ENCODE results near the gene PARP9.
A peak's percentile ranks its signal among the peaks of the same experiment; 100 is the strongest.
"Not testable (repeated sequence)": the region's sequence is repeated elsewhere in the genome, so short reads cannot be mapped to it uniquely, and the experiment has no call there.

Gene PARP9

GRCh38 chr3:122516846-122517360, 47.2 kb downstream of the PARP9 start:
- no peak for DNase-seq

DNA sequence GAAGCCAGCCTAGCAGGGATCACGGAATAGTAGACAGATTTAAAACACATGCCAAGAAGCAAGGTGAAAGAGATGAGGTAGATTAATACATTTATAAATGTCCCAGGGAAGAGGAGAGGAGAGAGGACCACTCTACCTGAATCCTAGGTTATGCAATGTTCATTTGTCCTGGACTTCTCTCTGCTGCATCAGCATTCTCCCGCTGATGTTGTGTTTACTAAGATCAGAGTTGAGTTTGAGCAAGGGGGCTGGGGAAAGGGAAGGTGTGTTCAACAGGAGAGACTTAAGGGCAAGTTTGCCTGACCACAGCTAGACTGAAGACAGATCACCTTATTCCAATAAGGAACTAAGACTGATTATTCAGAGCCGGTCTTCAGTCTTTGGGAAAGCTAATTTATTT, 48.2 kb downstream of the PARP9 start:
- DNase-seq, result no peak

DNA sequence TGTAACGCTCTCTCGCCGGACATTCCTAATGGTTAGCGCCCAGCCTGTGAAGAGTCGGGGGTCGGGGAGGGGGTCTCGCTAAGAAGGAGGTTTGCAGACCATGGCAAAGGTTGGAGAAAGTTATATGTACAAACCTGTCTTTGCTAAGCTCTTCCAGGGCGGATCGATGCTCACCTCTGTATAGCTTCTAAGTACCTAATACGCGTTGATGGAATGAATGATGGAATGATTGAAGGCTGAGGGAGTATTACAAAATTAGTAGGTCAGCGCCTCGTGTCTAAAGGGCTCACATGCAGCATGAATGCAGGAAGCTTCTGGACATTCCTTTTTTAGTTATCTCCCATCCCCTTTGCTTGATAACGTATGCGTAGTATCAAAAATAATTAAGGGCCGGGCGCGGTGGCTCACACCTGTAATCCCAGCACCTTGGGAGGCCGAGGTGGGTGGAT, 49.1 kb downstream of the PARP9 start:
- DNase-seq, result no peak

DNA sequence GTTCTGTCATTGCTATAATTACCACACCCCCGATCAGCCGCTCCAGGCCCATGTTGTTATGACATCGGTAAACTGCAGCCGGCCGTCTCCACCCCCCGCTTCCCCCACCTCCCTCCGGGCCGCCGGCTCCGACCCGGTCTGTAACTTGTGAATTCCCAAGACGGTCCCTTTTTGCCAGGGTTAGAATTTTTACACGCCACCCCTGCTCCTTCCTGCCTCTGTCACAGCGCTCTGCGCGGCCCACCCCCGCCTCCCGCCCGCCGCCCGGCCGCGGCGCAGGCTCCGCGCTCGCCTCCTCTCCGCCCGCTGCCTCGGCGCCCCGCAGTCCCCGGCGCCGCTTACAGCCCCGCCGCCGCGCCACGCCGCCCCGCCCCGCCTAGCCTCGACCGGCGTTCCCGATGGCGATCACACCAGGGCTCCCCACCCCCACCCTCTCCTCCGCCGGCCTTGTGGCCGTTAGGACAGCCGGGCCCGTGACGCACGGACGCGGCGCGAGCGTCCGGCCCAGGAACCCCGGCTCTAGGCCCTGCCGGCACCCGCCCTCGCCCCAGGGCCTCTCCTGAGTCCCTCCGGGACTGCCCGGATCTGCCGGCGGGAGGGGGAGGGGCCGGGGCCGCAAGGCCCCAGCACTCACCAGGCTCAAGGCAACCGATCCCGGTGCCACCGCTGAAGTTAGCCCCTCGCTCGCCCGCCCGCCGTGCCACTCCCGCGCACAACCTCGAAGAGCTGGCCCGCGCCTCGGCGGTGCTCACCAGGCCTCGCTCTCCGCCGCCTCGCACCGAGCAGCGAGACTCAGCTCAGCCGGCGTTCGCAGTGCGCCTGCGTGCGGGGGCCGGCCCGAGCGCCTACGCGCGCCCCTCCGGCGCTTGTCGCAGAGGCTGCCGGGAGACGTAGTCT, 49.7 kb downstream of the PARP9 start, which contains the start of gene KPNA1:
Gene KPNA1 (minus strand): TSS at position 817 of the 897 bp plus-strand sequence. CDS start 18,374 bp downstream, outside the sequence.
- DNase-seq, result peak; percentile 93

DNA sequence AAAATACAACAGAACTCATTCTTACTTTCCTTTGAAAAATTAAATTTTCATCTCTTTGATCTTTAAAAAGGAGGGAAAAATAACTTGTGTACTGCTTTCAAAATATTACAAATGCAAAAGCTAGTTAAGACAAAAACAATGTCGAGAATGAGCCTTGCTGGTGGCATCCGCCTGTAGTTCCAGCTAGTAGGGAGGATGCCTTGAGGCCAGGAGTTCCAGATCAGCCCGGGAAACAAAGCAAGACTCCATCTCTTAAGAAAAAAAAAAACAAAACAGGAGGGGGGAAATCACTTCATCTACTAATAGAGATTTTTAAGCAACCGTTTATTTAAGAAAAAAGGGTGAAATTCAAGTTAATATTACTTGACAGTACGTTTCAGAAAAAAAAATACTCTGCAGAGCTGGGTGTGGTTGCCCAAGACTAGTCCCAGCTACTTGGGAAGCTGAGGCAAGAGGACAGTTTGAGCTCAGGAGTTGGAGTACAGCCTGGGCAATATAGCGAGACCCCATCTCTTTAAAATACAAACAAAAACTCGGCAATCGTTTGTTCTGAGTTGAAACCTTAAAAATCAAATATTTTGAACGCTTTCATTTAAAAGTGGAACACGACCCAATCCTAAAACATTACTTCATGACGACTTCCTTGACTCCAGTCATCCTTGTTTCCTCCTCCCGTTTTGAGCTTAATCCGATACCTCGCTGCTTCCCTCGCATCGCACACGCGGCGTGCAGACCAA, 50.5 kb downstream of the PARP9 start:
- DNase-seq, result no peak

DNA sequence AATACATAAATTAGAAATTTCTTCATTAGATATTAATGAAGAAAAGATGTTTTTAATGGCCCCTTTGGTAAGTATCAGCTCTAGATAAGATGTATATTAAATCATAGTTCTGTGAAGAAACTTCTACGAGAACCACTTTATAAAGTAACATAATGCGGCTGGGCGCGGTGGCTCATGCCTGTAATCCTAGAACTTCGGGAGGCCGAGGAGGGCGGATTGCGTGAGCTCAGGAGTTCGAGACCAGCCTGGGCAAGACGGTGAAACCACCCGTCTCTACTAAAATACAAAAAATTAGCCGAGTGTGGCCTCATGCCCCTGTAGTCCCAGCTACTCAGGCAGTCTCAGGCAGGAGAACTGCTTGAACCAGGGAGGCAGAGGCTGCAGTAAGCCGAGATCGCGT, 51.8 kb downstream of the PARP9 start:
- no peak for DNase-seq

DNA sequence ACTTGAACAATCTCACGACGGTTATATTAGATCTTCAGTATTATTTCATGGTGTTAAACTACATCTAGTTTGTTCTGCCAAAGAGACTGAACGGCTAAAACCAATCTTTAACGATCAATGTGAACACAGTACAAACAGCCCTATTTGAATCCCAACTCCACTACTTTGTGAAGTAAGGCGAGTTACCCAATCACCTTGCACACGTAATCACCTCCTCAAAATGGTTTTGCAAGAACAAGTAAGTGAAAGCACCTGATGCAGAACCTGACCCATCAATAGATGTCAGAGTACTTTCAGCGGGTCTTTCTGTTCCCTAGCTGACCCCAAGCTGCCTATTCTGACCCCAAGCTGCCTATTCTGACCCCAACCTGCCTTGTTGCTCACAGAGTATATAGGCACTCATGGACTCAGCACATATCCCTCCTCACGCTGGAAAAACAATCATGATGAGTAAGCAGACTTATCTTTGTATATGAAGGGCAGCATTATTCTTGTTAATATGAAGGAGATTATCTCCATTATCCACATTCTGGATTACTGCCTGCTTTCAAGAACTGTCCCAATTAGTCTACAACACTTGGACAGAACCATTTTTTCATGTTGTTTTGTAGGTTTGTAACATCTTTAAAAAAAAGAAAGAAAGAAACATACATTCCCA, 53.1 kb downstream of the PARP9 start:
- peak; percentile 12 for DNase-seq

GRCh38 chr3:122508944-122509343, 55.2 kb downstream of the PARP9 start:
- not testable (repeated sequence) for DNase-seq

DNA sequence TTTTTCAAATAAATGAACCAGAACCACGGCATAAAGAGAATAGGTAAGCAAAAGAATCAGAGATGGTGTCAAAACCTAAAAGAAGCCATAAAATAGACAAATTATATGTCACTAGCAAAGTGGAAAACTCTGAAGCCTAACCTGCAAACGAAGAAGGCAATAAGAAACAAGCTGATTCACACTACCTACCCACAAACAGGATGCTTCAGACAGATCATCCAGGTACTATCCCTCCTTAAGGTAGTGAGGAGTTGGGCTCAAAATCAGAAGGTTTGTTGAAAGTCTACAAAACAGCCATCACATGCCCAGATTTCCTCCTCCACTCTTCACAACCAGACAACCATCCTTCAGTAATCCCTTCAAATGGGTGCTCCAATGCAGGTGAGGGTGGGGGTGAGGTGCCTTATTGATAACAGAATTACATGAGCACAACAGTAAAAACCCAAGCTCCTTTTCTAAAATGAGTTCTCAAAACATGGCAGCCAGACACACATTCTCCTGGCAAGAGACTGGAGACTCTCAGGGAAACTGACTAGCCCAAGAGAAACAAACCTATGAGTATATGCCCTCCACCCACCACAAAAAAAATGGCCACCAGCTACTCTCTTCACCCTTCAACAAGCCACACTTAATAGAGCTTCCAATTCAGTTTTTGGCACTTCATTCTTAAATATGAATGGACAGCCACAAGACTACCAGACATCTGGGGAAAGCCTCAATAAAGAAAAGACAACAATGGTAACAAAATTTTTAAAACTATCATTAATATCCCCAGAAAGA, 55.8 kb downstream of the PARP9 start:
- no peak for DNase-seq

DNA sequence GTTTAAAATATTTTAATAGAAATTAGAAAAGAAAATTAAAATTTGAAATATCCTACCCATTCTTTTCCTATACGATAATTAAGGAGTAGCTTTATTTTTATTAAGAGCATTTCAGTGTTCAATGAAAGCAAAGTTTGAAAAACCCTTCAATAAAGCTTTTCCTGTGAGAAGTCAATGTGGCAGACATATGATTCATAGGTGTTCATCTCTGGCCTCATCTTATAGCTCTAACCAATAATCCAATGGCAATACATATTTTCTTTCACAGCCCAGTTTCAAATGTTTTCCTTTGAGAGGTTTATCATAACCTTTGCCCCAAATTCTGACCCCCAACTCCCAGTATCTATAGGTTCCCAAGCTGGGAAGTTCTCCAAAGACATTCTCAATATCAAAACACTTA, 57.6 kb downstream of the PARP9 start:
- DNase-seq, result no peak

GRCh38 chr3:122505676-122506075, 58.4 kb downstream of the PARP9 start:
- DNase-seq, result no peak

DNA sequence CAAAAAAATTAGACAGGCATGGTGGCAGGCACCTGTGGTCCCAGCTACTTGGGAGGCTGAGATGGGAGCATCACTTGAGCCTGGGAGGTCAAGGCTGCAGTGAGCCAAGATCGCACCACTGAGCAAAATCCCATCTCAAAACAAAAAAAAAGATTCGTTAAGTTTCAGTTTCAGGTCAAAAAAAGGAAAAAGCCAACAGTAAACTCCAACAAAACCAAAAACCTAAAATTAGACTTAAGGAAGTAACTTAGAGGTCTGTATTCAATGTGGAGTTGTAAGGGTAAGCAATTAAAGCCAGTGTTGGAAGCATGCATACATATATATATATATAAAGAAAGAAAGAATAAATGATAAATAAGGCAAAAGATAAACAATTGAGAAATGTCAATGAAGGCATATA, 61.2 kb downstream of the PARP9 start:
- DNase-seq, result peak; percentile 59

DNA sequence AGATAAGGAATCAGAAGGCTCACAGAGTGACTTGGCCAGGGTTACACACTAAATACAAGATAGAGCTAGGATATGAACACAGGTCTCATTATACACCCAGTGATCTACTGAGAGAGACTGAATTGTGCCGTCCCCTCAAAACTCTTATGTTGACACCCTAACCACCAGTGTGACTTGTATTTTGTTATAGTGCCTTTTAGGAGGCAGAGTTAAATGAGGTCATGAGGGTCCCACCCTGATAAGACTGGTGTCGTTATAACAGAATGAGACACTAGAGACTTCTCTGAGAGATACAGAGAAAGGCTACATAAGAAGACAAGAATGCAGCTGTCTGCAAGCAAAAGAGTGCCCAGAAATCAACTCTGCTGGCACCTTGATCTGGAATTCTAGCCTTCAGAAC, 62.0 kb downstream of the PARP9 start:
- no peak for DNase-seq

DNA sequence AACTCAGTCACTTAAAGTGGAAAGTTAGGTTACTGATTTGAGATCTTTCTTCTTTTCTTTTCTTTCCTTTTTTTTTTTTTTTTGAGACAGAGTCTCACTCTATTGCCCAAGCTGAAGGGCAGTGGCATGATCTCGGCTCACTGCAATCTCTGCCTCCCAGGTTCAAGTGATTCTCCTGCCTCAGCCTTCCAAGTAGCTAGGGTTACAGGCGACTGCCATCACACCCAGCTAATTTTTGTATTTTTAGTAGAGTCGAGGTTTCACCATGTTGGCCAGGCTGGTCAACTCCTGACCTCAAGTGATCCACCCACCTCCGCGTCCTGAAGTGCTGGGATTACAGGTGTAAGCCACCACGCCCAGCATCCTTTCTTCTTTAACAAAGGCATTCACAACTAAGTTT, 63.1 kb downstream of the PARP9 start:
- DNase-seq, result not testable (repeated sequence)

GRCh38 chr3:122498152-122498551, 65.9 kb downstream of the PARP9 start:
- DNase-seq, result no peak

GRCh38 chr3:122497425-122497824, 66.7 kb downstream of the PARP9 start:
- DNase-seq, result peak; percentile 92

- DNase-seq, result no peak
These were observed 67.6 kb downstream of the PARP9 start for GRCh38 chr3:122496508-122496907.

DNA sequence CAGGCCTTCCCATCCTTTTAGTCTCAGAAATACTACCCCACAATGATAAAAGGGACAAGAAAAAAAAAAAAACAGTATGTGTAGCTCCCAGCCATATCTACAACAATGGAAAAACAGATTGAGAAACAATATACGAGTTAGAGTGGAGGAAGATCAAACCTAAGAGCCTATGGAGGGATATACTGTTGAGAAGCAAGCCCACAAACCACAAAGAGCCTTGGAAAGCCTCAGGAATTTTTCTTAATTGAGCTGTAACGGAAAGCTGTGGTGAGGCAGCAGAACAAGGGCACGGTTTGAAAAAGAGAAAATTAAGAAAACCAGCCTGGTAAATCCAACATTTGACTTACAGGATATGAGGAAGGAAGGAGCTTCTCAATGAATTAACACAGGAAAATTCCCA, 70.8 kb downstream of the PARP9 start:
- DNase-seq, result no peak

DNA sequence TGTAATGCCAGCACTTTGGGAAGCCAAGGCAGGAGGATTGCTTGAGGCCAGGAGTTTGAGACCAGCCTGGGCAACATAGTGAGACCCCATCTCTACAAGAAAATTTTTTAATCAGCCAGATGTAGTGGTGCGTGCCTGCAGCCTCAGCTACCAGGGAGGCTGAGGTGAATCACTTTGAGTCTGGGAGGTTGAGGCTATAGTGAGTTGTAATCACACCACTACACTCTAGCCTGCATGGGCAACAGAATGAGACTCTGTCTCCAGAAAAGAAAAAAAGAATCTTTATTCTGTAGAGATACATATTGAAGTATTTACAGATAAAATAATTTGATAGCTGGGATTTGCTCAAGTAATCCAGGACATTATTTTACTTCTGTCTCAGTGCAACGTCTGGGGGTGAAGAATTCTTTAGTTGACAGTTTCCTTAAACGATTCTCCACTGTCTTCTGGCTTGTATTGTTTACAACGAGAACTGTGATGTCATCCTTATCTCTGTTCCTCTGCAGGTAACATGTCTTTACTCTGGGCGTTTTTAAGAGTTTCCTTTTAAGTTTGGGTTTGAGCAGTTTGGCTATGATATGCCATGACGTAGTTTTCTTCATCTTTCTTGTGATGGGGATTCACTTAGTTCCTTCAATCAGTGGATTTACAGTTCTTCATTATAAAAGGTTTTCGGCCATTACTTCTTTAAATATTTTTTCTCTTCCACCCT, 75.7 kb downstream of the PARP9 start:
- no peak for DNase-seq

DNA sequence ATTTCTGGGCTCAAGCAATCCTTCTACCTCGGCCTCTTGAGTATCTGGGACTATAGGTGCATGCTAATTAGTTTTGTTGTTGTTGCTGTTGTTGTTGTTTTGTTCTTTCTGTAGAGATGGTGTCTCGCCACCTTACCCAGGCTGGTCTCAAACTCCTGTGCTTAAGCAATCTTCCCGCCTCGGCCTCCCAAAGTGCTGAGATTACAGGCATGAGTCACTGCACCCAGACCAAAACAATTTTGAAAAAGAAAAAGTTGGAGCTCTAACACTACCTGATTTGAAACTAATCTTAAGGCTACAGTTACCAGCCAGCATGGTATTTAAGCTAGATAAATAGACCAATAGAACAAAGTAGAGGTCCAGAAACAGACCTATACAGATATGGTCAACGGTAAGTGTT, 79.1 kb downstream of the PARP9 start:
- DNase-seq, result no peak

GRCh38 chr3:122481390-122481789, 82.7 kb downstream of the PARP9 start:
- no peak for DNase-seq
